RKO (cell line): ENCODE measurements around the gene PKD2.
"Not testable (repeated sequence)": the region's sequence is repeated elsewhere in the genome, so short reads cannot be mapped to it uniquely, and the experiment has no call there.

ENCODE experiments used
- DNase-seq: peaks from one replicate; pipeline ENCODE4 v3.0.0-alpha.2; 2016; ENCODE audit warnings: low spot score

PKD2 gene

DNA sequence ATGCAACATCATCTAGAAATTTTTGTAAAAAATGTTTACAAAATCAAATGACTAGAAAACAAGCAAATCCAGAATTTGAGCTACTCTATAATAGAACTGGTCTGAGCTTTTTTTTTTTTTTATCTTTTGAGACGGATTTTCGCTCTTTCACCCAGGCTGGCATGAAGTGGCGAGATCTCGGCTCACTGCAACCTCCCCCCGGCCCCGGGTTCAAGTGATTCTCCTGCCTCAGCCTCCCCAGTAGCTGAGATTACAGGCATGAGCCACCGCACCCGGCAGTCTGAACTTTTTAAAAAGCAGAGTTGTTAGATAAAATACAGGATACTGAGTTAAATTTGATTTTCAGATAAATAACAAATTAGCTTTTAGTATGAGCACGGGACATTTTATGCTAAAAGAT, 20.9 kb upstream of the PKD2 start:
- no peak for DNase-seq

DNA sequence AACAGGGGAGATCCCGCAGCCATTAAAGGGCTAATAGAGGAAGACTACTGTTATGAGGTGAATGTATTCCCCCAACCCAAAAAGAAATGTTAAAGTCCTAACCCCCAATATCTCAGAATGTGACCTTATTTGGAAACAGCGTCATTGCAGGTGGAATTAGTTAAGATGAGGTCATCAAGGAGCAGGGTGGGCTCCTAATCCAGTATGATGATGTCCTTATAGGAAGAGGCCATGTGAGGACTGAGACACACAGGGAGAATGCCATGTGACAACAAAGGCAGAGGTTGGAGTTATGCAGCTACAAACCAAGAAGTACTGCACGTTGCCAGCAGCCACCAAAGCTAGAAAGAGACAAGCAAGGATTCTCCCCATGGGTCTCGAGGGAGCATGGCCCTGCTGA, 17.7 kb upstream of the PKD2 start:
- no peak for DNase-seq

DNA sequence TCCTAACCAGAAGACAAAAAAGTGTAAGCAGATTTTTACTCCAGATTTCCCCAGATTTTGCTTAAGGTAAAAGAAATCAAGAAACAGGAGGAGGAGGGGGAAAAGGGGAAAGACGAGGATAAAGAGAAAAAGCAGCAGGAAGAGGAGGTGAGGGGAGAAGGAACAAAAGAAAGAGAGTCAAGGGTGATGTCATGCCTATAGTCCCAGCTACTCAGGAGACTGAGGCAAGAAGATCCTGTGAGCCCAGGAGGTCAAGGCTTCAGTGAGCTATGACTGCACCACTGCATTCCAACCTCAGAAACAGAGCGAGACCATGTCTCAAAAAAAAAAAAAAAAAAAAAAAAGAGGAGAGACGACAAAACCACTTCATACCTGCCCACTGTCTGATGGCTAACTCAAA, 12.0 kb upstream of the PKD2 start:
- DNase-seq, result no peak

DNA sequence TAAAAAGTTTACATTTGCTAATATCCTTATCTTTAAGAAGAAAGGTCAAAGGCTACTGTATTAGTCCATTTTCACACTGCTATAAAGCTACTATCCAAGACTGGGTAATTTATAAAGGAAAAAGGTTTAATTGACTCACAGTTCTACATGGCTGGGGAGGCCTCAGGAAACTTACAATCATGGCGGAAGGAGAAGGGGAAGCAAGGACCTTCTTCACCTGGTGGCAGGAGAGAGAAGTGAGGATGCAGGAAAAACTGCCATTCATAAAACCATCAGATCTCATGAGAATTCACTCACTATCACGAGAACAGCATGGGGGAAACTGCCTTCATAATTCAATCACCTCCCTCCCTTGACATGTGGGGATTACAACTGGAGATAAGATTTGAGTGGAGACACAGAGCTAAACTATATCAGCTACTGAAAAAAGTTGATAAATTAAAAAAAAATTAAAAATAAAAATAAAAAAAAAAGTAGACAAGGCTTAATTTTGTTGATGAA, 8.2 kb upstream of the PKD2 start:
- not testable (repeated sequence) for DNase-seq

DNA sequence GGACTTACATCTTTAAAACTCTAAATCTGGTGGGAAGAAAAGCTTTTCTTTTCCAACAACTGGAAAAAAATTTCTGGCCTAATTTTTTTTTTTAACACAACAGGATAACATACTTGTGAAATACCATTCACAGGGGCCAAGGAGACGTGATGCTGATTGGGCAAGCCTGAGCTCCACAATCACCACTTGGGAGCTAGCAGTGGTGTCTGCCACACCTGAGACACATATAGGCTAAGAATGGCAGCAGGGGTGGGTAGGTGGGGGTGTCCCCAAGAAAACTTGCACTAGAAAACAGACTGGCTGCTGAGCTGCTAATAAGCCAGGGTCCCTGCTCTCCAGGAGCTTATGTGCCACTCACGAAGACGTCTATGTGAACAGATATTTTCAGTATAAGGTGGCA, 5.6 kb upstream of the PKD2 start:
- no peak for DNase-seq

DNA sequence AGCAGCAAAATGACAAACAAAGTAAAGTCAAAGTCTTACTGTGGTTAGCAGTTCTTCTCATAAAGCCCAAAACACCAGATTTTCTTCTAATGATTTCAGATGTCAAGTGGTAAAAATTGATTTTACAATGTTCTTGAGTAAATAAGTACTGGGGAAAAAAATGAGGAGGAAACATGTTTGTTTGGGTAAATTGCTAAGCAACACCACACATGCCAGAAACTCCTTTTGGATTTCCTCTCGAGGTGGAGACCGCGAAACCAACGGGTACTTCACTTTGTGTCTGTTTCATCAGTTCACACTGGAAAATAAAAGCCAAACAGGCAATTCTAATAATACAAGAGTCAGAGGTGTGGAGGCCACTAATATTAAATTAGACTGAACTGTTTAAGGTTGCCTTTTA, 4.6 kb upstream of the PKD2 start:
- DNase-seq, result no peak

DNA sequence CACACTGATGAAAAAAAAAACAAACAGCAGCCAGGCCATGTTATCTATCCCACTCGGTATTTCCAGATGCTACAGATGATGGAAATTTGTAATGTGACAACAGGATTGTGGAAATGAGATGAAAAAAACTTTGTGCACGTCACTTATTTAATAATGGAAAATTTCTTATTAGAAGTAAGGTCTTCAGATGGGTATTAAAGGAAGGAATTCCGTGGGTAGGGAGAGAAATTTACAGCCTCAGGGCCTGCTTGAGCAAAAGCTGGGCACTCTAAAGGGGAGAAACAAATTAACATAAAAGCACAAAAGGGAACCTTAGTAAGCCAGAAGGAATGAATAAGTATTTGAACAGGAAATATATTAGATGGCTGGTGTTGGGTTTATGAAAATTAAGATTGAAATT, 4.2 kb upstream of the PKD2 start:
- no peak for DNase-seq

DNA sequence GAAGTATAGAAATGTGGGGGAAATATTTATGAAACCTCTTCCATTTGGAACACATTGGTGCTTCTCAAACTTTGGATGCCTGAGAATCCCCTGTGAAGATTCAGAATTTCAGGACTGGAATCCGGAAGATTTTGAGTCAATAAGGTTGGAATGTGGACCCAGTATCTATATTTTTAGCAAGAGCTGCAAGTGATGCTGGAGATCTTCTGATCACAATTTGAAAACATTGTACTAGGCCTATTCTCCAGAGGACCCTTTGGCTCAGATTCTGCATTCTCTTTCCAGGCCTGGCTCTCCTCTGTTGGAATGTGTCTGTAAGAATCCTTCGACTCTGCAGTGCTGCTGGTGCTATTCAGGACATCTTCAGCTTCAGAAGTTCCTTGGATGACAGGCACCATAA, 2.4 kb upstream of the PKD2 start:
- no peak for DNase-seq

DNA sequence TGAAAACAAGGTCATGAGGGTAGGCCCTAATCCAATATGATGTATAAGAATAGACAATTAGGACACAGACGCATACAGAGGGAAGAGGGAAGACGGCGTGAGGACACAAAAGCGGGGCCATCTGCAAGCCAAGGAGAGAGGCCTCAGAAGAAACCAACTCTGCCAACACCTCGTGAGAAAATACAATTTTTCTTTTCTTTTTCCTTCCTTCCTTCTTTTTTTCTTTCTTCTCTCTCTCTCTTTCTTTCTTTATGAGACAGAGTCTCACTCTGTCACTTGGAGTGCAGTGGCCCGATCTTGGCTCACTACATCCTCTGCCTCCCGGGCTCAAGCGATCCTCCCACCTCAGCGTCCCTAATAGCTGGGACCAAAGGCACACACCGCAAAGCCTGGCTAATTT, 1.5 kb upstream of the PKD2 start:
- no peak for DNase-seq

DNA sequence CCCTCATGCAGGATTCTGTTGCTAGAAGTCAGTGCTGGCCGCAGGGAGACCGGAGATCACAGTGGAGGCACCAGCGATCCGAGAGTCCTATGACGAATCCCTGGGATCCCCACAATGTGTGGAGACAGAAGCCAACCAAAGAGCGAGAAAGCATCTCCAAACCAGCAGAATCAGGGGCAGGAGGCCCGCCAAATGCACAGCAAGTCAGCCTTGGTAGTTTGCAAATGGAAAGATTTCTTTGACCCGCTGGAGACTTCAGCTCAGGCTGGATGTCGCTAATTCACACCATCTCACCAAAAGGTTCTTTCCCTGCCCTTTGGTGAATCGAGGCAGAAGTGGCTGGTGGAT, 505 bp upstream of the PKD2 start:
- peak; percentile 14 for DNase-seq

DNA sequence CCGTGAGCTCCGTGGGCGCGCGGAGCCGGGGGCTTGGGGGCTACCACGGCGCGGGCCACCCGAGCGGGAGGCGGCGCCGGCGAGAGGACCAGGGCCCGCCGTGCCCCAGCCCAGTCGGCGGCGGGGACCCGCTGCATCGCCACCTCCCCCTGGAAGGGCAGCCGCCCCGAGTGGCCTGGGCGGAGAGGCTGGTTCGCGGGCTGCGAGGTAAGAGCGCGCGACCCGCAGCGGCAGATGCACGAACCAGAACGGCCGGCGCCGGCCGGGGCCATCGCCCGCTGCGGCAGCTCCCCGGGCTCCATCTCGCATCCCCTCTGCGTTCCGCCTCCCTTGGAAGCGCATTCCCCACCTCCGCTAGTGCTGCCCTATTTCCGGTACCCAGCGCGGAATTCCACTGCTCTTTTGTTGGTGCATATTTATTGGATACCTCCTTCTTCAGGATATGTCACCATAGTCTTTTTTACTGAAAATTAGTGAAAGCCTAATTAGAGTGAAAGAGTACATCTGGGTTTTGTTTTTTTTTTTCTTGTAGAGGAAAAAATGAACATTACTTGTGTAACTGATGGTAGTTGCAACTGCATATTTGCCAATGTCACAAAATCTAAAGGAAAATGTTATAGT, 797 bp downstream of the PKD2 start:
- DNase-seq, result peak; percentile 71

DNA sequence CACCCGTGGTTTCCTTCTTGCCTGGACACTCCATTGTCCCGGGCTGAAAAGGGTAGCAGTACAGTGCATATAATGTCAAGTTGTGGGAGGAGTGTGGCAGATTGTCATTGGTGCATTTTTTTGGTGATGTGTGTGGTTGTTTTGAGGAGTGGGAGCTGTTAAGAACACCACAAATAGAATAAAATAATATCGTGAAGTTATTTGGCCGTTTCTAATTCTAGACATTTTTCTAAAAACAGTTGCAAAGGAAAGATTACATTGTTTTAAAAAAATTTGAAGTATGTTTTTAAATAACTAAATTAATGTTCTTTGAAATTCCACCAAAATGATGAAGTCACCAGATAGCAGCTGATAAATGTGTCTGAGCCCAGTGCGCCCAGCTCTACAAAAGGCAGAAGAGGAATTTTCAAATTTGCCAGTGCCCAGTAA, 1.3 kb downstream of the PKD2 start:
- DNase-seq, result peak; percentile 58

DNA sequence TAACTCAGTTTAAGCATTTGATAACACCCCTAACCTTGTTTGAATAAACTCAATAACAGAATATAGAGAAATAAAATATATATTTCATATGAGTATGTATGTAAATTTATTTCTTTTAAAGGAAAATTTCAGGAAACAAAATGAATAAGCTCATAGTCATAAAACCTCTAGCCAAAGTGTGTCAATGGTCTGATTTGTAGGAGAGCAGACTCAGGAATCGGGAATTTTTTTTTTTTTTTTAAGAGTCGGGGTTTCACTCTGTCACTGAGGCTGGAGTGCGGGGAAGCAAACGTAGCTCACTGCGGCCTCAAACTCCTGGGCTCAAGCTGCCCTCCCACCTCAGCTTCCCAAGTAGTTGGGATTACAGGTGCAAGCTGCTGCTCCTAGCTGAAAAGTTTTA, 2.4 kb downstream of the PKD2 start:
- DNase-seq, result peak; percentile 56

DNA sequence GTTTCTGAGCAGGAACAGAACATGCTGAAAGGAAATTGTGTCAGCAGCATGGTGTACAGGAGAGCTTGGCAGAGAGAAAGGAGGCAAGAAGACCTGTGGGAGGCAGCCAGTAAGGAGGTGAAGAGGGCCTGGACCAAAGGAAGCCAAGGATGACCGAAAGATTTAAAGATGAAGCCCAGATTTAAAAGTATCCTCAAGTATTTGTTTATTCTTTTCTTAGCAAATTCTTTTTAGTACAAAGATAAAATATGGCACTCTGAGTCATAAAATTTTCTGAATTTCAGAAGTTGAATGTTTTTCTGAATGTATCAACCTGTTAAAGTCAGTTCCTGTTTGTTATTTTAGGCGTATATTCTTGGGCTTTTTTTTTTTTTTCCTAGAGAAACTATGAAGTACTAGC, 3.5 kb downstream of the PKD2 start:
- DNase-seq, result no peak

DNA sequence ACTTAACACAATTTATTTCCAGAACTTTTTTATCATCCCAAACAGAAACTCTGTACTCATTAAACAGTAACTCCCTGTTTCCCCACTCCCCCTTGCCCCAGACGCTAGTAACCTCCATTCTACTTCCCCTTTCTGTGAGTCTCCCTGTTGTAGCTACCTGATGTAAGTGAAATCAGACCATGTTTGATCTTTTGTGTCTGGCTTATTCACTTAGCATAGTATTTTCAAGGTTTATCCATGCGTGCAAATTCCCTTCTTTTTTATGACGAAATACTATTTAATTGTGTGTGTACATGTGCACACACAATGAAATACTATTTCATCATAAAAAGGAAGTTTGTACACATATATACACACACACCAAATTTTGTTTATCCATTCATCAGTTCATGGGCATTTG, 5.2 kb downstream of the PKD2 start:
- DNase-seq, result no peak

DNA sequence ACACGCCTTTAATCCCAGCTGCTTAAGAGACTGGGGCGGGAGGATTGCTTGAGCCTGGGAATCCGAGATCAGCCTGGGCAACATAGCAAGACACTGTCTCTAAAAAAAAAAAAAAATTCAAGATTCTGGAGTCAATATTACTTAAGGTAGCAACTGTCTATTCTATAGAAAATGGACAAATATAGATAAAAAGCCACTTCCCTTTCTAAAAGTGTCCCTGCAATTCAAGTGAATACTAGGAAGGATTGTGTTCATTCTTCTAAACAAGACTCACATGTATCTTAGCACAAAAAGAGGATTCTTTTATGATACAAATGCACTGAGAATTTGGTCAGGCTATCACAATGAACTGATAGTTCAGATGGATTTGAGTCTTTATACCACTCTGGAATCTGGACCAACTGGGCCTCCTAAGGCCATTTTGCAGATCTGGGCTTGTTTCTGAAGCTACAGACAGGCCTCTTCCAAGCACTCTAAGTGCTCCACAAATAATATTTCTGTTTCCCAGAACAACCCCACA, 7.0 kb downstream of the PKD2 start:
- DNase-seq, result no peak

DNA sequence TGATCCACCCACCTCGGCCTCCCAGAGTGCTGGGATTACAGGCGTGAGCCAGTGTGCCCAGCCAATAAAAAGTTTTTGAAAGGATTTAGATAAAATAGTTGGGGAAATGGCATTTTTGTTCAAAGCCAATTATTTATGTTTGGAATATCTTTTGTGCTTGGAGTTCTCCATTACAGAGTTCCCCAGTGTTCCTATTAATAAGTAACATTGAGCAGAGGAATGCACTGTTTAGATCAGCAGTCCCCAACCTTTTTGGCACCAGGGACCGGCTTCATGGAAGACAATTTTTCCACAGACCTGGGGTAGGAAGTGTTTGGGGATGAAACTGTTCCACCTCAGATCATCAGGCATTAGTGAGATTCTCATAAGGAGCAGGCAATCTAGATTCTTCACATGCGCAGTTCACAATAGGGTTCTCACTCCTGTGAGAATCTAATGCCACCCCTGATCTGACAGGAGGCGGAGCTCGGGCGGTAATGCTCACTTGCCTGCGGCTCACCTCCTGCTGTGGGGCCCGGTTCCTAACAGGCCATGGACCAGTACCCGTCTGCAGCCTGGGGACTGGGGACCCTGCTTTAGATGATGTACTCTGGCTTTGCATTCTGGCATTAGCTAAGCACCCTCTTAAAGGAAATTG, 8.3 kb downstream of the PKD2 start:
- DNase-seq, result no peak

DNA sequence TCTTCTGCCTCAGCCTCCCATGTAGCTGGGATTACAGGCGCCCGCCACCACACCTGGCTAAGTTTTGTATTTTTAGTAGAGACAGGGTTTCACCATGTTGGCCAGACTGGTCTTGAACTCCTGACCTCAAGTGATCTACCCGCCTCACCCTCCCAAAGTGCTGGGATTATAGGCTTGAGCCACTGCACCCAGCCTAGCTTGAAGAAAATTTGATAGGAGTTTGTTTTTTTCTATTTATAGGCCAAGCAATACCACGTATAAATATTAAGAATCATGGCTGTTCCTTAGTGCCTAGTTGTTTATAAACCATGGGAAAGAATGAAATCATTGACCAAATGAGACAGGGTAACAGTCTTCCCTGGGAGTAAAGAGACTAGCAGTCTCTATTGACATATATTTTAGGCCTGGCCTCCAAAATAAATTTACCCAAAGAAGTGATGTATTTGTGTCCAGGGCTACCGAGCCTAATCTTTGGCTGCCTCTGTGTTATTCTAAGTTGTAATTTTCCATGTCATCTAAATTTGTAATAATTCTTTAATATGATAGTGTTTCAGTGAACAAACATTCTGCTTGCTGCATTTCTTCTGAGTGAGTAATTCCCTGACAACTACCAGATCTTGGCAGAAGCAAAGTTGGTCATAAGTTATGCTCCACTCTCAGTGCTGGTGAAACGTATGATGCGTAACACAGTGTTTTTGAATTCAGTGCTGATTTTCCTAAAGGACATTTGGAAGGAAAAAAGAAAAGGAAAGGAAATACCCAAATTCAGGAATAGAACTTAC, 10.3 kb downstream of the PKD2 start:
- peak; percentile 82 for DNase-seq

DNA sequence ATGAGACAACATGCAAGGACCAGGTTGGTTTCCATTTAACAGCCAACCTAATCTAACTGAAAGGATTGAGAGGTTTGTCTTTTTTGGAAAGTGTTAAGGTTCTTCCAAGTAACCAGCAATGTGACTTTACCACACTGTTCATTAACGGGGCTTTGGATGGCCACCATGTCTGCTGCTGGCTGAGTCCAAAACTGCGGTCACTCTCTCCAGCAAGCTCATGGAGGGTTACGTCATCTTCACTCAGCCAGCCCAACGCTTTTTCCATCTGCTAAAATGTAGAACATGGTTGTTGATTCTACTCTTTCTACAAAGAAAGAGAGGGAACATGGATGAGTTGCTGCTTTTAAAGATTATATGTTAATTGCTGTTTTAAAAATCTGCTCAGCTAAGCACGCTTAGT, 11.0 kb downstream of the PKD2 start:
- DNase-seq, result no peak

DNA sequence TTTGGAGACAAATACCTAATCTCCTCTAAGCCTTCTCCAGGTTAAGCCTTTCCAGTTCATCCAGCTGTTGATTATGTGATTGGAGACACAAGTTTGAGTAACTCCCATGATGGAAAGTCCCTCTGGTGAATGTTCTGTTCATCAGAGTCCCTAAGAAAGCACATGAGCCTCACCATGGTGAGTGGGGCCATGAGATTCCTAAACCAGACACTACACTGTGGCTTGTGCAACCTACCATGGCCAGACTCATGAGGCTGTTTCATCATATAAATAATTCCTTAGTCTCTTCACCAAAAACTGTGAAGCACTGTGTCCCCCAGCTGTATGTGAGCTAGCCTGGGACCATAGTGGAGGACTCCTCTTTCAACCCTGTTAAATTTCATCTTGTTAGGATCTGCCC, 14.4 kb downstream of the PKD2 start:
- DNase-seq, result no peak

DNA sequence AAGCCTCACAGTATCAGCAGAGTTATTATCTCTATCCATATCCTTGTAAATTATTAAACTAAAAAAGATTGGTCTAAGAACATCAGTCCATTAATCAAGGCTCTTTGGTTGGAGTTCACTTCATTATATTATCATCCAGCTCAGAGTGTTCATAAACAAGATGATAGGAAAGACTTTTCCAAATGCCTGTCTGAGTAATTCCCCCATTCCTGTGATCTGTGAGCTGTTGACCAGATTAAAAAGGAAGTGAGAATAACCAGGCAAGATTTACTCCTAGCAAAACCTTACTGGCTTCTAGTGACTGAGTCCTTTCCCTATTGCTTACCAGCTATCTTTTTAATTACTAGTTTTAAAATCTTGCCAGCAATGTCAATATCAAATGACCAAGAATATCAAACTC, 14.9 kb downstream of the PKD2 start:
- DNase-seq, result no peak

DNA sequence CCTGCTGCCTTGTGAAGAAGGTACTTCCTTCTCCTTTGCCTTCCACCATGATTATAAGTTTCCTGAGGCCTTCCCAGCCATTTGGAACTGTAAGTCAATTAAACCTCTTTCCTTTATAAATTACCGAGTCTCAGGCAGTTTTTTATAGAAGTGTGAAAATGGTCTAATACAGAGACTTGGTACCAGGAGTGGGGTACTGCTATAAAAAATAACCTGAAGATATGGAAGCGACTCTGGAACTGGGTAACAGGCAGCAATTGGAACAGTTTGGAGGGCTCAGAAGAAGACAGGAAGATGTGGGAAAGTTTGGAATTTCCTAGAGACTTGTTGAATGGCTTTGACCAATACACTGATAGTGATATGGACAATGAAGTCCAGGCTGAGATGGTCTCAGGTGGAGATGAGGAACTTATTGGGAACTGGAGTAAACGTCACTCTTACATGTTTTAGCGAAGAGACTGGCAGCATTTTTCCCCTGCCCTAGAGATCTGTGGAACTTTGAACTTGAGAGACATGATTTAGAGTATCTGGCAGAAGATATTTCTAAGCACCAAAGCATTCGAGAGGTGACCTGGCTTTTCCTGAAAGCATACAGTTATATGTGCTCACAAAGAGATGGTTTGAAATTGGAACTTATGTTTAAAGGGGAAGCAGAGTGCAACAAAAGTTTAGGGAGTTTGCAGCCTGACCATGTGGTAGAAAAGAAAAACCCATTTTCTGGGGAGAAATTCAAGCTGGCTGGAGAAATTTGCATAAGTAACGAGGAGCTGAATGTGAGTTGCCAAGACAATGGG, 18.6 kb downstream of the PKD2 start:
- DNase-seq, result not testable (repeated sequence)
